Measurements from ENCODE around the gene SYCP1. TPM values are rescaled to one million over a fixed set of nuclear protein-coding genes. Genes with fewer than 3 reads are reported as not detected.
A peak's percentile ranks its signal among the peaks of the same experiment; 100 is the strongest.
"Not testable (repeated sequence)": the region's sequence is repeated elsewhere in the genome, so short reads cannot be mapped to it uniquely, and the experiment has no call there.

The SYCP1 gene
- total RNA-seq, 2 donors from 2014 or later: not detected

GRCh38 chr1:114902343-114902742, 47.7 kb downstream of the SYCP1 start:
- Mint-ChIP-seq H3K27me3 (peaks cover 6% of the 10 kb centered on the region), H3K27ac (no peak overlapping the region), H3K36me3 (ENCODE audit: low read depth) (no peaks in the 10 kb centered on the region), H3K4me1 (no peaks in the 10 kb centered on the region), H3K4me3 (no peak overlapping the region), H3K9me3 (no peaks in the 10 kb centered on the region)
- ATAC-seq (replicated peaks): no peak

DNA sequence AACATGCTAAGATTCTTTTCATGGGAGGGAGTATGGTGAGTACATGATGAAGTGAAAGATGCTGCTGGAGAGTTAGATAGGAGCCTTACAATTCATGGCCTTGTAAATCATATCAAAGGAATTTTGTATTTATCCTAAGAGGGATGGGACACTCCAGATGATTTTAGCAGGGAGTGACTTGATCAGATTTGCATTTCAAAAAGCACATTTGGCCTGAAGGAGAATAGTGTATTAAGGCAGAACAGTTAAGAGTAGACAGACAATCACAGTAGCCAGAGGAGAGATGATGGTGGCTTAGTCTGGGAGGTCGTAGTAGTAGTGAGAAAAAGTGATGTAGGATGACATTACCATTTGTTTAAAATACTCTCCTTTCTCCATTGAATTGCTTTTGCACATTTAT, 48.8 kb downstream of the SYCP1 start:
- Mint-ChIP-seq H3K27ac (no peak overlapping the region), H3K4me1 (no peaks in the 10 kb centered on the region), H3K4me3 (no peak overlapping the region), H3K27me3 (peaks cover 3% of the 10 kb centered on the region), H3K36me3 (ENCODE audit: low read depth) (no peaks in the 10 kb centered on the region), H3K9me3 (no peaks in the 10 kb centered on the region)
- ATAC-seq (replicated peaks): no peak

DNA sequence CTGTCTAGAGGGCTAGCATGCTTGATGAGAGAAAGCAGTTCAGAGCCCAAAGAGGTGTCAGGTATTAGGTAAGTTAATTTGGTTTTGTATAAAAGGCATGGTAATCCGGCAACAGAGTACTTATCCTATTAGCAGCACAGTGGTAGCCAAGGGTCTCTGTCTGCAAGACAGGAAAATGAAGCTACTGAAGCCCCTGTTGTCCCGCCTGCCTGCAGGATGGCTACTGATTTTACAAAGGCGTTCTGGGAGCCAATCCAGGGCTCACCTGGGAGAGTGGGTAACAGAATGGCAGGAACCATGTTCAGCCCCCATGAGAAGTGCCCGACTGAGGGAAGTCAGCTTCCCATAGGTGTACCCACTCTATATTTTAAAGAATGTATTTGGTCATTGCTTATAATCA, 61.1 kb downstream of the SYCP1 start:
- peaks cover 41% of the 10 kb centered on the region for H3K27me3 Mint-ChIP-seq
- H3K9me3 Mint-ChIP-seq; H3K4me3 Mint-ChIP-seq; ATAC-seq (replicated peaks); H3K36me3 Mint-ChIP-seq (ENCODE audit: low read depth); H3K27ac Mint-ChIP-seq; H3K4me1 Mint-ChIP-seq: not testable (repeated sequence)

DNA sequence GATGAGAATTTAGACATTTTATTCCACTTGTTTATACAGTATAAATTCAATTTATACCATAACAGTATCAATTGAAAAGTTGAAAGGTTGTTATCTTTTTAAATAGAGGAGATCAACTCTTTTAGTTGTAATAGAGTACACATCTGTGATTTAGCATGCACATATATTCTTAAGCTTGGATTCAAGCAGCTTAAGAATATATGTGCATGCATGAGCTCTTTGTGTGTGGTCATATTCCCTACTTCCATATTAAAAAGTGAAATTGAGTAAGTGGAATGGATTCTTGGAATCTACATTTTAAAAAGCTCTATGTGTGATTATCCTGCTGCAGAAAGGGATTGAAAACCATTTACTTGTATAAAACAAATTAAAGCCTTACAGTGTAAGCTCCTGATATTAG, 71.9 kb downstream of the SYCP1 start:
- ATAC-seq (replicated peaks): no peak
- Mint-ChIP-seq H3K27me3 (peaks cover 31% of the 10 kb centered on the region), H3K27ac (no peak overlapping the region), H3K4me1 (no peaks in the 10 kb centered on the region), H3K9me3 (peaks cover 6% of the 10 kb centered on the region), H3K4me3 (no peak overlapping the region), H3K36me3 (ENCODE audit: low read depth) (no peaks in the 10 kb centered on the region)

DNA sequence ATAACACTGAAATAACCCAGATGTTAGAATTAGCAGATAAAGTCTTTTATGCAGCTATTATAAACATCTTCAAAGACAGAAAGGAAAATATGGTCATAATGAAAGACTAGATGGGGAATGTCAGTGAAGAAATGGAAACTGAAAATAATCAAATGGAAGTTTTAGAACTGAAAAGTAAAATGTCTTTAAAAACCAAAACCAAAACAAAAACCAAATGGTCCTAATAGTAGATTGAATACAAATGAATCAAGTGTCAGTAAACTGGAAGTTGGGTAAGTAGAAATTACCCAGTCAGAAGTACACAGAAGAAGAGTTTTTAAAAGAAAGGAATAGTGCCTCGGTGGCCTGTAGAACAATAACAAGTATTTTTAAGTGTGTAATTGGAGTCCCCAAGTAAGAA, 72.7 kb downstream of the SYCP1 start:
- no peak for ATAC-seq (replicated peaks)
- no peaks in the 10 kb centered on the region for H3K4me1 Mint-ChIP-seq
- H3K27ac Mint-ChIP-seq: no peak overlapping the region
- H3K9me3 Mint-ChIP-seq: peaks cover 6% of the 10 kb centered on the region
- H3K36me3 Mint-ChIP-seq (ENCODE audit: low read depth): no peaks in the 10 kb centered on the region
- H3K27me3 Mint-ChIP-seq: peaks cover 26% of the 10 kb centered on the region
- no peak overlapping the region for H3K4me3 Mint-ChIP-seq

GRCh38 chr1:114956570-114956969, 101.9 kb downstream of the SYCP1 start:
- Mint-ChIP-seq H3K27me3 (peaks cover 27% of the 10 kb centered on the region), H3K9me3 (no peaks in the 10 kb centered on the region), H3K36me3 (ENCODE audit: low read depth) (no peaks in the 10 kb centered on the region), H3K27ac (no peak overlapping the region), H3K4me1 (no peaks in the 10 kb centered on the region), H3K4me3 (no peak overlapping the region)
- ATAC-seq (replicated peaks): no peak

GRCh38 chr1:114959423-114959822, 104.8 kb downstream of the SYCP1 start:
- Mint-ChIP-seq H3K4me1 (no peaks in the 10 kb centered on the region), H3K9me3 (no peaks in the 10 kb centered on the region), H3K27me3 (peaks cover 32% of the 10 kb centered on the region), H3K36me3 (ENCODE audit: low read depth) (no peaks in the 10 kb centered on the region), H3K27ac (no peak overlapping the region), H3K4me3 (no peak overlapping the region)
- no peak for ATAC-seq (replicated peaks)

DNA sequence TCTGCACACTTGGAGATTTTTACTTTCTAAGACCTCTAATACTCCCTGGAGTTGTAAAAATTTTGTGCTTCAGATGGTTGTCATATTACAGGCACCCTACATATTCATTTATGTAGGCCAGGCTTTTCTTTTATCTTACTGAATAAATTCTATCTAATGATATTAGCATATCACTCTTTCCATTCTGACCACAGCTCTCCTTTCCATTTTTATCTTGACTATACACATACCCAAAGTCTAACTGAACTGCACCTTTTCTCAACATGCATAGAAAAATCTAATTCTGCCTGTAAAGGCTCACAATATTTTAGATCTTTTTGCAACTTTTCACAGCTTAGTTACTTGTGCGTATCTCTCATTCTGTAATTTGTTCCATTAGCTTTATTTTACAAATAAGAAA, 122.2 kb downstream of the SYCP1 start:
- H3K36me3 Mint-ChIP-seq (ENCODE audit: low read depth): no peaks in the 10 kb centered on the region
- peaks cover 16% of the 10 kb centered on the region for H3K27me3 Mint-ChIP-seq
- no peak overlapping the region for H3K27ac Mint-ChIP-seq
- no peak for ATAC-seq (replicated peaks)
- H3K9me3 Mint-ChIP-seq: peaks cover under 1% of the 10 kb centered on the region
- H3K4me3 Mint-ChIP-seq: no peak overlapping the region
- H3K4me1 Mint-ChIP-seq: no peaks in the 10 kb centered on the region

- no peaks in the 10 kb centered on the region for H3K36me3 Mint-ChIP-seq (ENCODE audit: low read depth)
- peaks cover 5% of the 10 kb centered on the region for H3K9me3 Mint-ChIP-seq
- no peak overlapping the region for H3K4me3 Mint-ChIP-seq
- no peaks in the 10 kb centered on the region for H3K4me1 Mint-ChIP-seq
- no peak overlapping the region for H3K27ac Mint-ChIP-seq
- peaks cover 10% of the 10 kb centered on the region for H3K27me3 Mint-ChIP-seq
- ATAC-seq (replicated peaks): peak; percentile 39
Measured at GRCh38 chr1:114979278-114979891, 124.7 kb downstream of the SYCP1 start.

GRCh38 chr1:114982251-114982650, 127.6 kb downstream of the SYCP1 start:
- Mint-ChIP-seq H3K4me1 (no peaks in the 10 kb centered on the region), H3K9me3 (peaks cover 5% of the 10 kb centered on the region), H3K36me3 (ENCODE audit: low read depth) (no peaks in the 10 kb centered on the region), H3K27me3 (peaks cover 6% of the 10 kb centered on the region), H3K27ac (no peak overlapping the region), H3K4me3 (no peak overlapping the region)
- no peak for ATAC-seq (replicated peaks)

DNA sequence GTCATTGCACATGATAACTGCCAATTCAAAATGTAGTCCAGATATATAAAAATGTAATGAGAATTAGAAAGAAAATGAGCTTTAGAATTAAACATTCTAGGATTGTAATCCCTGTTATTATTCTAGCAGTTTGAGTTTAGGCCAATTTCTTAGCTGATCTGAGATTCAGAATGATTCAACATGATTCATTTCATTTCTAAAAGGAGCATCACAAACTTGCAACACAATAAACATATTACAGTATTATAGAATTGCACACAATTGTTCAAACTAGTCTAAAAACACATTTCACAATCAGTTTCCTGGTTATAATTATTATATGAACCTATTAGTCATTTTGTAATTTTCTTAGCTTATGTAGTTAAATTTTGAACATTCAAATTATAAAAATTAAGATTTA, 131.6 kb downstream of the SYCP1 start:
- Mint-ChIP-seq H3K27ac (no peak overlapping the region), H3K4me3 (no peak overlapping the region), H3K4me1 (no peaks in the 10 kb centered on the region), H3K36me3 (ENCODE audit: low read depth) (no peaks in the 10 kb centered on the region), H3K9me3 (peaks cover 15% of the 10 kb centered on the region), H3K27me3 (no peaks in the 10 kb centered on the region)
- ATAC-seq (replicated peaks): no peak

DNA sequence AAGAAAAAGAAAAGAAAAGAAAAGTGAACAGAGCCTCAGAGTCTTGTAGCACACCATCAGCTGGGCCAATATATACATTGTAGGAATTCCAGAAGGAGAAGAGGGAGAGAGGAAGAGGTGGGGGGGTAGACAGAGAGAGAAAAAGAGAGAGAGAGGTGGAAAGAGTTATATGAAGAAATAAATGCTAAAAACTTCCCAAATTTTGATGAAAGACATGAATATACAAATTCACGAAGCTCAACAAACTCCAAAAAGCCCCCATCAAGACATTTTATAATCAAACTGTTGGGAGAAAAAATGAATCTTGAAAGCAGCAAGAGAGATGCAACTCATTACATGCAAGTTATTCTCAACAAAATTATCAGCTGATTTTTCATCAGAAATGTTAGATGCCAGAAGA, 133.4 kb downstream of the SYCP1 start:
- no peak for ATAC-seq (replicated peaks)
- Mint-ChIP-seq H3K27ac (no peak overlapping the region), H3K4me1 (no peaks in the 10 kb centered on the region), H3K9me3 (peaks cover 10% of the 10 kb centered on the region), H3K4me3 (no peak overlapping the region), H3K36me3 (ENCODE audit: low read depth) (no peaks in the 10 kb centered on the region), H3K27me3 (no peaks in the 10 kb centered on the region)

DNA sequence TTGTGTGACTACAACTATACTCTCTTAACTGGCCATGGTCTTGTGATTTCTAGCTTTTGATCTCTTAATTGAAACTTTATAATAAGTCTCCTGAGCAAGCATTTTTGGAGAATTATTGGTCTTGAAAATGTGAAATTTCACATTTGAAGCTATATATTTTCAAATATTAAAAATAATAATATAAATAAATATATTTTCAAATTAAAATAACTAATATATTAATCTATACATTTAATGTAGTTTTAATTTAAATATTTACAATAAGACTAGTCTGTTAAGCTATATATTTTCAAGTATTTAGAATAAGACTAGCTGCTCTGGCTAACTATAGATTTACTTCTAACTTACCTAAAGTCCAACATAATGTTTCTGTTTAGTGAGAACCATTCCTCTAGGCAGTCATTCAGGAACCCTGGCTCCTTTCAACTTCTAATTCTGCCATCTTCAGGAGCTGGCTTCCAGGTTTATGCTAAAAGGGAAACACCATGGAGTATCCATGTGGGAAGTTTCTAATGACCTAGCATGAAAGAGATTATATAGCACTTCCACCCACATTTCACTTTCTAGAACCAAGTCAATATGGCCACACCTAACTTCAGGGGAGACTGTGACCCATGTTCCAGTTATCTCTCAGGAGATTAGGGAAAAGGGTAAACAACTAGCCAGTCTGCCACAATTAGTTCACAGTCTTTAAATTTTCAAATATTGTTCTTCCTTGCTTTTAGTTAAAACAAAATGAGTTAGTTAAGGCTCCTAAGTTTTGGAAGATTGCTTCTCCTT, 143.0 kb downstream of the SYCP1 start:
- ATAC-seq (replicated peaks): no peak
- Mint-ChIP-seq H3K4me1 (no peaks in the 10 kb centered on the region), H3K27me3 (peaks cover 3% of the 10 kb centered on the region), H3K27ac (no peak overlapping the region), H3K4me3 (no peak overlapping the region), H3K9me3 (no peaks in the 10 kb centered on the region), H3K36me3 (ENCODE audit: low read depth) (no peaks in the 10 kb centered on the region)

- Mint-ChIP-seq H3K27me3 (peaks cover 6% of the 10 kb centered on the region), H3K36me3 (ENCODE audit: low read depth) (no peaks in the 10 kb centered on the region)
Measured at GRCh38 chr1:115006191-115006590, 151.5 kb downstream of the SYCP1 start.

GRCh38 chr1:115012006-115012405, 157.3 kb downstream of the SYCP1 start:
- no peaks in the 10 kb centered on the region for H3K36me3 Mint-ChIP-seq (ENCODE audit: low read depth)
- H3K27me3 Mint-ChIP-seq: no peaks in the 10 kb centered on the region
- no peak overlapping the region for H3K4me3 Mint-ChIP-seq
- H3K27ac Mint-ChIP-seq: no peak overlapping the region
- no peaks in the 10 kb centered on the region for H3K4me1 Mint-ChIP-seq
- H3K9me3 Mint-ChIP-seq: no peaks in the 10 kb centered on the region
- no peak for ATAC-seq (replicated peaks)

More at GRCh38 chr1:115006191-115006590, 151.5 kb downstream of the SYCP1 start:
- H3K9me3 Mint-ChIP-seq: no peaks in the 10 kb centered on the region
- no peak overlapping the region for H3K4me3 Mint-ChIP-seq
- no peaks in the 10 kb centered on the region for H3K4me1 Mint-ChIP-seq
- no peak for ATAC-seq (replicated peaks)
- no peak overlapping the region for H3K27ac Mint-ChIP-seq

Measured in activated T-helper 17 cell treated with anti-CD3 and anti-CD28 coated beads, Interleukin-2, amount 50 U/mL, for 72 hours (primary cell).